SJSA1 (cell line): ENCODE measurements around the gene VEZF1. TPM values are rescaled to one million over a fixed set of nuclear protein-coding genes. Genes with fewer than 3 reads are reported as not detected.
"Not testable (repeated sequence)": the region's sequence is repeated elsewhere in the genome, so short reads cannot be mapped to it uniquely, and the experiment has no call there.

Source experiments
- DNase-seq, 2 experiments: peaks; one replicate each; pipeline ENCODE4 v3.0.0-alpha.2; 2015 to 2020; ENCODE audit warnings: low spot score in 2 of 2, low read depth in 1 of 2
- H3K27ac ChIP-seq: fragments of 250-450 bp; sonication (Bioruptor Pico); 2 replicates; pipeline ENCODE4 v1.5.1; 2020; ENCODE audit warnings: mild to moderate bottlenecking, moderate library complexity
- H3K27me3 ChIP-seq: fragments of 250-450 bp; sonication (Bioruptor Pico); replicated peaks from 2 replicates; pipeline ENCODE4 v1.5.1; 2020; ENCODE audit warnings: mild to moderate bottlenecking, moderate library complexity
- H3K36me3 ChIP-seq: fragments of 250-450 bp; sonication (Bioruptor Pico); 2 replicates; pipeline ENCODE4 v1.5.1; 2020; ENCODE audit warnings: mild to moderate bottlenecking
- H3K4me1 ChIP-seq: fragments of 250-450 bp; sonication (Bioruptor Pico); replicated peaks from 2 replicates; pipeline ENCODE4 v1.6.1; 2021; ENCODE audit warnings: mild to moderate bottlenecking
- H3K4me3 ChIP-seq: fragments of 250-450 bp; sonication (Bioruptor Pico); 2 replicates; pipeline ENCODE4 v1.5.1; 2020; ENCODE audit warnings: mild to moderate bottlenecking
- H3K9me3 ChIP-seq: fragments of 250-450 bp; sonication (Bioruptor Pico); replicated peaks from 2 replicates; pipeline ENCODE4 v1.5.1; 2020; ENCODE audit warnings: mild to moderate bottlenecking
- total RNA-seq: library from RNA; depleted of rRNA; stranded (reverse); fragments of >200 nt; shearing (Covaris generic); gene quantifications from 2 replicates; pipeline ENCODE4 v1.2.3, GENCODE V29; 2014

Gene VEZF1
- total RNA-seq, 1 experiment from 2014 or later: 116 TPM

DNA sequence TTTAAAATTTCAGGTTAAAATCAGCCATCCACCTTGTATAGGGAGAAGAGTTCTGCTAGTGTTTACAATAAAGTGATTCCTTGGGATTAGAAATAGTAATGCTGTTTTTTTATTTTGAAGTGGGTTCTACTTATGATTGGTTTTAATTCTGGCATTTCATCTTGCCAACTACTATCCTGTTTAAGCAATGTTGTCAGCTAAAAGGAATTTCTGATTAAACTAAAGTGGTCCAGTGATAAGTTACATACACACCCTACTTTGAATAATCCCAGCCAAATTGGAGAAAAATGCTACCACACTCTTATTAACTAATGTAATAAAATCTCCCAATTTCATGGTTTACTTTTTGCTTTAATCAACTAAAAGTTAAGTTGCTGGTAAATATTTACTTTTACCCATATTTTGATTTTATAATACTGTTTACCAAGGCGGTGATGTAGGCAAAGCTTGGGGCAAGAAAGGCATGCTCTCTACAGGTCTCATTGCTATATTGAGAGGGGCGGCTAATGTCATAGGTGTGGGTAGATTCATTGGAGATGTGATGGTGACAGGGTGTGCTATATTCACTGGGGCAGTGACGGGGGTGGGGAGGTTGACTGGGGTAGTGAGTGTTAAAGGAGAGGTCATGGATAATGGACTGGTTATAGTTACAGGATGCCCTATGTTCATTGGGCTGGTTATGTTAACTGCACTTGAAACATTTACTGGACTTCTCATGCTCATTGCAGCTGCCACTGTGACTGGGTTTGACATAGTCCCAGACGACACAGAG is 13.8 kb downstream of the VEZF1 start:
- not testable (repeated sequence) for H3K27ac ChIP-seq, H3K9me3 ChIP-seq, DNase-seq, H3K27me3 ChIP-seq, H3K4me3 ChIP-seq
- H3K4me1 ChIP-seq: peaks cover 11% of the 10 kb centered on the region
- peaks cover 77% of the 10 kb centered on the region for H3K36me3 ChIP-seq

DNA sequence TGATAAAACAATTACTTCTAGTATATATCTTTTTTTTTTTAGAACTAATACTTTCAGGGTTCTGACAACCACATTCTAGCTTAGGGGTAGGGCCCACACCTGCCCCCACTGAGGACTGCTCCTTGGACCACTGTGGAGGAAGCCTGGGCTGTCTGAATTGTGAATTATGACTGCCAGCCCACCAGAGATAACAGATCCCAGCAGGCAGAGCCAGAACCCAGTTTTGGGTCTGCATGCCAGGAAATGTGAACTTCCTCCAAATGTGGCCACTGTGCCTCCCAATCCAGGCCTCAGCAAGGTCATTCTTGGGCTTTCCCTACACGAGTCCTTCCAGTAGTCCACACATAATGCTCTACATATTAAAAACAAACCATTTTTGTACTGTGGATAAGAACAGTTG is 15.9 kb downstream of the VEZF1 start:
- Histone ChIP-seq H3K27ac (no peak overlapping the region), H3K4me1 (peaks cover 11% of the 10 kb centered on the region), H3K9me3 (no peaks in the 10 kb centered on the region), H3K36me3 (peaks cover 56% of the 10 kb centered on the region), H3K27me3 (no peaks in the 10 kb centered on the region), H3K4me3 (no peak overlapping the region)
- DNase-seq: no peak

DNA sequence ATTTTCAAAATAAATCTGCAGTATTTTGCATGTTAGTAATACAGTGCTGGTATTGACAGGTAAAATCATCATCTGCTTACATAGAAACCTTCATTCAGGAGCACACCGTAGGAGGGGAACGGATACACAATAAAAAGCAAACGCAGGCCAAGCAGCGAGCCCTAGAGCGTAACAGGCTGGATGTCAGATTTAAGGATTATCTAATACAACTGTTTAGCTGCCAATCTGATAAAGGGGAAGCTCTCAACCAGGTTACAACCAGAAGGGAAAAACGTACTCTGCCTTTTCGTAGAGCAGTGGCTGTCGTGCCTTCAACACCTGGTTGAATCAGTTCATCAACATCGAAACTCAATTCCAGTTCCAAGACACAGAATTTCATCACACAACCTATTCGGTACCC is 16.5 kb downstream of the VEZF1 start:
- Histone ChIP-seq H3K9me3 (no peaks in the 10 kb centered on the region), H3K4me1 (peaks cover 11% of the 10 kb centered on the region), H3K4me3 (no peak overlapping the region), H3K27me3 (no peaks in the 10 kb centered on the region), H3K27ac (no peak overlapping the region), H3K36me3 (peaks cover 50% of the 10 kb centered on the region)
- no peak for DNase-seq

DNA sequence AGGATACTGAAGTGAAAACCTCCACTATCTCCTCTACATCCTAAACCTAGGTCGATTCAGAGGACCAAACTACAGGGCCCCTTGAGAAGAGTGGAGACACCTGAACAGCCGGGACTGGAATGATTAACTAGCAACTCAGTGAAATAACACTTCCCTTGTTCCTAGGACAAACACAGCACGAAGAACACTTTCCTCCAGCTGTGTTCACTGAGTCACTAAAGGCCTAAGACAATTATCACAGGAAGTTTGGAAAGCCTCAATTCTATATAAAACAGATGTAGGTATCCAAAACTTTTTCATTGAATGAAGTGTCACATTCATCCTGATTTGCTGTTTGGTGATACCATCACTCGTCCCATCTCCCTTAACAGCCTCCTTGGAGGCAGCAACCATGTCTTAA is 17.3 kb downstream of the VEZF1 start:
- Histone ChIP-seq H3K27ac (no peak overlapping the region), H3K27me3 (no peaks in the 10 kb centered on the region), H3K36me3 (peaks cover 41% of the 10 kb centered on the region), H3K4me3 (no peak overlapping the region), H3K4me1 (peaks cover 11% of the 10 kb centered on the region), H3K9me3 (no peaks in the 10 kb centered on the region)
- DNase-seq: peak in 1 of 2 experiments; percentile 43

DNA sequence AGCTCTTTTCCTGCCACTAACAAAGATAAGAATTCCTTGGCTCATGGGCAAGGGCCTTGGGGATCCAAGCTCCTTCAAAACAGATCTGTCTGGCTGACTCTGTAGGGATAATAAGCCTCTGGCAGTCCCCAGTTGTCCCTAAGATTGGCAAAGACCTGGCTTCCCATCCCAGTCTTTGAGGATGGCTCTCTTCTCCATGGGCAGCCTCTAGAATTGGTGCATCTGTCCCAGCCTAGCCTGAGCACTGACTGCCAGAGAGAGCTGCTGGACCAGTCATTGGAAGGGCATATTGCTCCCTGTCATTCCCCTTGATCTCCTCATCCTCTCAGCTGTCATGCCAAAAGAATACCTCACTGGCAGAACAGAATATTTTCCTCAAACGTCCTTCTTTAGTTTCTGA is 19.6 kb downstream of the VEZF1 start:
- Histone ChIP-seq H3K27me3 (no peaks in the 10 kb centered on the region), H3K36me3 (peaks cover 19% of the 10 kb centered on the region), H3K27ac (no peak overlapping the region), H3K4me3 (no peak overlapping the region), H3K4me1 (peaks cover 11% of the 10 kb centered on the region), H3K9me3 (no peaks in the 10 kb centered on the region)
- no peak for DNase-seq

DNA sequence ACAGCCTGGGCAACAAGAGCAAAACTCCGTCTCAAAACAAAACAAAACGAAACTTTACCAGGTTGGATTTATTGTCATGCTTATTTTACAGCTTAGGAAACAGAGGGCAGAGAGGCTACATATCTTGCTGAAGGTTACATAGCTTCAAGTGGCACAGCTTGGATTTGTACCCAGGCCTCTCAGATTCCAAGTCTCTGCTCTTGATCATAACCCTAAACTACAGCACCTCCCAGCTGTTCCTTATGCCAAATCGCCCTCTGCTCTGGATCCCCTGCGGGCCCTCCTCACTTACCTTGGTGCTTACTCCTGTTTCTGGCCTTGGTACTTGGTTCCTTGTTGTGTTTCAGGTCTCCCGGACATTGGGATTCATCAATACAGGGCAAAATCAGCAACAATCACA is 21.2 kb downstream of the VEZF1 start:
- Histone ChIP-seq H3K4me3 (no peak overlapping the region), H3K4me1 (peaks cover 11% of the 10 kb centered on the region), H3K27ac (no peak overlapping the region), H3K36me3 (peaks cover 10% of the 10 kb centered on the region), H3K27me3 (no peaks in the 10 kb centered on the region), H3K9me3 (no peaks in the 10 kb centered on the region)
- no peak for DNase-seq

DNA sequence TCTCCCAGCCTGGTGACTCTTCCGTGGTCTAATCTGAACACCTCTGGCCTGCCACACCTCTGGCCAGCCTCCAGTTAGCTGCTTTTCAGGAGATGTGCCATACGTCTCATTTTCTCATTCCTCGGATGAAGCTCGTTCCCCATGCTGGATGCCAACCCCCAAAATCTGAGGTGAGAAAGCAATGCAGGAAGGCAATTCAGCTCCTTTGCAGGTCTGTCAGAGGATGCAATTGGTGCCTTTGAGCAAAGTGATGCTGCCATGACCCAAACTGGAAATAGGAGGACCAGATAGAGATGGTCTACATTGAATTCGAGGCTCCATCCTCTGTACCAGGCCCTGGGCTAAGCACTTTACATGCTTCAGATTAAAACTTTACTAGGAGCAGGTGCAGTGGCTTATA is 21.8 kb downstream of the VEZF1 start:
- Histone ChIP-seq H3K36me3 (peaks cover 4% of the 10 kb centered on the region; the same call in 1 of the 2 replicates), H3K27me3 (no peaks in the 10 kb centered on the region), H3K9me3 (no peaks in the 10 kb centered on the region), H3K4me1 (peaks cover 10% of the 10 kb centered on the region), H3K4me3 (no peak overlapping the region), H3K27ac (no peak overlapping the region)
- DNase-seq: no peak

DNA sequence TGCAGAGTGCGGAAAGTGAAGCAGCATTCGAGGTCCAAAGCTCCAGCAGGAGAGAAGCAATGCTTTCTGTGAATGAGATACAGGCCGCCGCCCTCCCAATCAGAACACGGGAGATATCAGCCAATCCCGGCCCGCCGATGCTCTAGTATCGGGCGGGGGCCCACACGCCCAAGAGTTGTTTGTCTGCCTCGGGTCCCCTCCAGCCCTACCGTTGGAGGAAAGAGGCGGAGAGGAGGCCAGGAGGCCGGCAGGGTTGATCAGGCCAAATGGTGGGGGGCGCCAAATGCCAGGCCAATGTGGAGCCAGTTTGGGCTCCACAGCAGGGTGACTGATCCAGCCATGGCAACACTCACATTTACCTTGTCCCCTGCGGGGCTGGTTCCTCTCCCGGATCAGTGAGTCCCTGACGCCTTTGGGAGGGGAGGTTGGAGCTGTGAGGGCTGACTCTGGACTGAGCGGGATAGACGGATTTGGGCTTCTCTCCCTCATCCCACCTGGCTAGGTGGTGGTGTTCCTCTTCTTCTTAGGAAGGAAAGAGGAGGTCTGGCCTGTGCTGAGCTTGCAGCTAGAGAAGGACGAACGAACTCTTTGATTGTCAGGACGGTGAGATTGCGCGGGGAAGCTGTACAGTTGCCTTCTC is 22.4 kb downstream of the VEZF1 start:
- Histone ChIP-seq H3K4me3 (no peak overlapping the region), H3K27ac (no peak overlapping the region), H3K4me1 (peaks cover 4% of the 10 kb centered on the region), H3K27me3 (no peaks in the 10 kb centered on the region), H3K9me3 (no peaks in the 10 kb centered on the region), H3K36me3 (no peaks in the 10 kb centered on the region)
- DNase-seq: peak in 1 of 2 experiments; percentile 44

DNA sequence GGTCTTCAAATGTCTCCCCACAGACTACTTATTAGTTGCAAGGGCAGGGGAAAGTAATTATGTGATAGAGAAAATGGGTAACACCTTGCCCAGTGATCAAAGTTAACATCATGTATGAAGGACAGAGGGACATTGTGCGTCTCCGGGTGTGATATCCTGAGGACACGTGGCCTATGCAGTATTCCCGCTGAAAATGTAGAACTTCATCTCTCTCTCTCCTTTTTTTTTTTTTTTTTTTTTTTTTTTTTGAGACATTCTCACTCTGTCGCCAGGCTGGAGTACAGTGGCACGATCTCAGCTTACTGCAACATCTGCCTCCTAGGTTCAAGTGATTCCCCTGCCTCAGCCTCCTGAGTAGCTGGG is 24.9 kb downstream of the VEZF1 start:
- Histone ChIP-seq H3K27me3 (no peaks in the 10 kb centered on the region), H3K27ac (no peak overlapping the region), H3K9me3 (no peaks in the 10 kb centered on the region), H3K36me3 (no peaks in the 10 kb centered on the region), H3K4me3 (no peak overlapping the region), H3K4me1 (no peaks in the 10 kb centered on the region)
- DNase-seq: no peak

DNA sequence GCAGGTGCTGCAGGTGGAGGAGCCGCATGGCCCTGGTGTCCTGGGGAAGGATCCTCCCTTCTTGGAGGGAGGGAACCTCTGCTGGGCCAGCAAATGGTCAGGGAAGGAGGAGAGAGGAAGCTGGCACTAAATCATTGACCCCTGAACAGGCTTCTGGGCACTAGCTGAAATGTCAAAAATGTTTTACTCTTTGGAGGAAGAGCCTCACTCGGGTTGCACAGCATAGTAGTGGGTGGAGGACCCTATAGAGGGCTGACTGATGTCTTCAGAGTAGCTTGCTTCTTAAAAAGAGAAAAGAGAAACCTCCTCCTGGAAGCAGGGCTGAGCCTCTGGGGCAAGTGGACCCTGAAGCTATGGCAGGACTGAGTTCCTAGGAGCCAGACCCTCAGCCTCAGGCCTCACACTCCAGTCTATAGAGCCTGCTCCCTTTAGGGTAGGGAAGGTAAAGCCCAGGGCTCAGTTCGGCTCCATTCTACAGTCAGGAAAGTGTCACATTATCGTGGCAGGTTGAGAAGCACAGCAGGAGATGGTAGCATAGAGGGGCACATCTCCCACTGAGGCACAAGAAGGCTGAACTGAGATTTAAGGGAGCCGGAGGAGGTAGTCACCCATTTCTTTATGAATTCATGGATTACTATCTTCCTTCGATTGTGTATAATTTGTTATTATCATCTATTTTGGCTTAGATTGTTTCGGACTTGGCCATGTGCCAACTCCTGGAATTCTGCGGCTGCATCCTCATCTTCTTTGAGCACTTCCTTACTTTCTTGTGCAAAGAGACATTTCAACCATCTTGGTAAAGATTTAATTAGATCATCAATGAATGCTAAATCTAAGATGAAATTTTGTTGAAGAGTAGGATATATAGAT is 25.5 kb downstream of the VEZF1 start:
- peak in 1 of 2 experiments; percentile 37 for DNase-seq
- Histone ChIP-seq H3K36me3 (no peaks in the 10 kb centered on the region), H3K4me1 (no peaks in the 10 kb centered on the region), H3K9me3 (no peaks in the 10 kb centered on the region), H3K27ac (no peak overlapping the region), H3K27me3 (no peaks in the 10 kb centered on the region), H3K4me3 (no peak overlapping the region)

DNA sequence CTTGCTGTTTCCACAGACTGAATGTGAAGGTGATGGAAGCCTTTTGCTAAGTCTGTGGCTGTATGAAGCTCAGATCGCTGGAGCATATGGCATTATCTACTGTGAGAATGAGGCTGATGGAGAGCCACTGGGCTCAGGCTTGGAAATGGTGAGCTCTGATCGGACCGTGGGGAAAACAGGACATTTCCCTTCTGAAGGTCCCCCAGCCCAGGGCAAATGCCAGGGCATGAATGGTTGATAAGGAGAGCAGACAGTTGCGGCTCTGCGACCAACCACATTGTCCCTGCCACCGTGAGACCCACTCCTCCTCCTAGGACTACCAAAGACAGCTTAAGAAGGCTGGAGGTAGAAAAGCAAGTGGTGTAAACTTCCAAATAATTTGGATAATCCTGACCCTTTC is 28.1 kb downstream of the VEZF1 start:
- peak in 1 of 2 experiments; percentile 26 for DNase-seq
- no peak overlapping the region for H3K4me3 ChIP-seq
- peaks cover 11% of the 10 kb centered on the region for H3K4me1 ChIP-seq
- H3K27ac ChIP-seq: no peak overlapping the region
- H3K36me3 ChIP-seq: no peaks in the 10 kb centered on the region
- H3K9me3 ChIP-seq: no peaks in the 10 kb centered on the region
- H3K27me3 ChIP-seq: no peaks in the 10 kb centered on the region

DNA sequence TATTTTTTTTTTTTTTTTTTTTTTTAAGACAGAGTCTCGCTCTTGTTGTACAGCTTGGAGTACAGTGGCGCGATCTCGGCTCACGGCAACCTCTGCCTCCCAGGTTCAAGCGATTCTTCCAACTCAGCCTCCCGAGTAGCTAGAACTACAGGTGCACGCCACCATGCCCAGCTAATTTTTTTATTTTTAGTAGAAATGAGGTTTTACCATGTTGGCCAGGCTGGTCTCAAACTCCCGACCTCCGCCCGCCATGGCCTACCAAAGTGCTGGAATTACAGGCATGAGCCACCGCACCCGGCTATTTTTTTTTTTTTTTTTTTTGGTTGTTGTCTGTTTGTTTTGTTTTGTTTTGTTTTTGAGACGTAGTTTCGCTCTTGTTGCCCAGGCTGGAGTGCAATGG is 29.7 kb downstream of the VEZF1 start:
- H3K9me3 ChIP-seq, H3K27ac ChIP-seq, H3K4me3 ChIP-seq, DNase-seq, H3K27me3 ChIP-seq: not testable (repeated sequence)
- Histone ChIP-seq H3K36me3 (peaks cover 12% of the 10 kb centered on the region), H3K4me1 (peaks cover 20% of the 10 kb centered on the region)

DNA sequence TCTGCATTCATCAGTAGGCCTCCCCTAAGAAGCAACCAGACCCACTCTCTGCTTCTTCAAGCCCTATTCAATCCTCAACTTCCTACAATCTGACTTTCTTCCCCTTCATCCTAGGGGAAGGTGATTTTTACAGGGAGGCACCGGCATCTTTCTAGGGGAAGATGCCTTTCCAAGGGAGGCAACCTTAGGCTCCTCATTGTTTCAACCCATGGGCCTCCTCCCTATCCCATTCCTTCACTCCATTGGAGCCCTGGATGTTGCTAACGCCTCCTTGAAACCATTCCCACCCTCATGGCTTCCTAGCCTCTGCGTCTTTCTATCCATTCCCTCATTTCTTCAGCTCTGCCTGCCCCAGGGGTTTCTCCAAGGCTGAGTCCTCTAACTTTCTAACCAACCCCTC is 30.2 kb downstream of the VEZF1 start:
- Histone ChIP-seq H3K36me3 (peaks cover 16% of the 10 kb centered on the region), H3K27ac (no peak overlapping the region), H3K27me3 (no peaks in the 10 kb centered on the region), H3K9me3 (no peaks in the 10 kb centered on the region), H3K4me1 (peaks cover 25% of the 10 kb centered on the region), H3K4me3 (no peak overlapping the region)
- DNase-seq: peak in 1 of 2 experiments; percentile 28
